ENCODE measurements around the gene AUTS2. TPM values are rescaled to one million over a fixed set of nuclear protein-coding genes. Genes with fewer than 3 reads are reported as not detected.
A peak's percentile ranks its signal among the peaks of the same experiment; 100 is the strongest.

The AUTS2 gene
- total RNA-seq, 2 donors from 2014 or later, result 0.53 to 2.2 TPM

- no peaks in the 10 kb centered on the region for H3K36me3 Mint-ChIP-seq
- DNase-seq (ENCODE audit: low spot score in 2 of 2), result no peak
- ATAC-seq, result no peak
- no peak overlapping the region for H3K27ac Mint-ChIP-seq
- H3K9me3 Mint-ChIP-seq, result no peaks in the 10 kb centered on the region
Observed at GRCh38 chr7:70739646-70740210, 1141.5 kb downstream of the AUTS2 start.

GRCh38 chr7:70741666-70742065 is 1143.4 kb downstream of the AUTS2 start:
- Mint-ChIP-seq H3K27ac (no peak overlapping the region), H3K9me3 (no peaks in the 10 kb centered on the region), H3K36me3 (no peaks in the 10 kb centered on the region)
- no peak for ATAC-seq
- no peak for DNase-seq (ENCODE audit: low spot score in 2 of 2)

GRCh38 chr7:70743531-70744325 is 1145.5 kb downstream of the AUTS2 start:
- Mint-ChIP-seq H3K27ac (no peak overlapping the region), H3K9me3 (no peaks in the 10 kb centered on the region)

DNA sequence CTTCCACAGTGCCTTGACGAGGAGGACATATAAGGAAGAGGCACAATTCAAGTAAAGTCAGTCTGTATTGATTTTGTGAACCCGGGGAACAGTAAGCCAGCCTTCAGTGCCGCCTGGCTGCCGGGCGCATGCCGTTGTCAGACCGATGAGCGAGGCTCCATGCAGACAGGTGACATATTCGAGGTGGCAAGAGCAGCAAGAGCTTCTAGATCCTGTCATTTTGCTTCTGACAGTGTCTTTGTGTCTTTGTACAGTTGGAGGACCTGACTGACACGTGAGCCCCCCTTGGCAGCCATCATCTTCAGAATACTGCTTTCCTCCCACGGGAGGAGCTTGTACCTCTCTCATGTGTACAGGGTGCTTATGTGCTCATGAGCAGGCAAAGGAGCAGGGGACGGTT is 1146.2 kb downstream of the AUTS2 start:
- DNase-seq (ENCODE audit: low spot score in 2 of 2) (no peak), ATAC-seq (no peak)
- Mint-ChIP-seq H3K27ac (peak overlapping the region in 1 of 2 donors; percentile 12), H3K9me3 (no peaks in the 10 kb centered on the region), H3K36me3 (no peaks in the 10 kb centered on the region)

More at GRCh38 chr7:70743531-70744325, 1145.5 kb downstream of the AUTS2 start:
- no peaks in the 10 kb centered on the region for H3K36me3 Mint-ChIP-seq
- DNase-seq (ENCODE audit: low spot score in 2 of 2) (no peak), ATAC-seq (no peak)

DNA sequence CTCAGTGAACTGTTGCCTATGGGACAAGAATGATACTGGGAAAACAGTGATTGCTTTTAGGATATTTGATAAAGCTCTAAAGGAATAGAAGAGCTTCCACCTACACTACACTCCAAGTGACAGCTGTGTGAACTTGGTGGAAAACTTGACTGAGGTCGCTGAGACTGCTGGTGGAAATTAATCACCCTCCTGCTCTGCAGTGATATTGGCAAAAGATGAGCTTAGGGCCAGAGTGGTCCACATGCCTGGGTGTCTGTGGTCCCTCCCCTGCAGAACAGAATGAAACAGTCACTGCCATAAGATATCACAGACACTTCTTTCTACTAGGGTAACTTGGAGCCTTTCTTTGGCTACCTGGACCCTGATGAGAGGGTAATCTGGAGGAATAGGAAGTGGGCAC is 1151.6 kb downstream of the AUTS2 start:
- no peak for ATAC-seq

DNA sequence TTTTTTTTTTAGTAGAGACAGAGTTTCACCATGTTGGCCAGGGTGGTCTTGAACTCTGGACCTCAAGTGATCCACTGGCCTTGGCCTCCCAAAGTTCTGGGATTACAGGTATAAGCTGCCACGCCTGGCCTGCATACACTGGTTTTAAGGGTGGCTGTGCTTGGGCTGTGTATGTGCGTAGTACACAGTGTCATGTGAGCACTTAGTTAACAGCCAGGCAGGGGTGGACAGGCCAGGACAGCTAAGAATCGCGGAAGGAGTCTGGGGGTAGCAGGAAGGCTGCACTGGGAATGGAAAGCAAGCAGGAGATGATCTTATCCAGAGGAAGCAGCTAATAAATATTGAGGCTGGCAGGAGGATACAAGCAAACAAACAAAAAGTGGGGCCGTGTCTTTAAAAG is 1153.6 kb downstream of the AUTS2 start:
- no peak for ATAC-seq
- no peak overlapping the region for H3K27ac Mint-ChIP-seq
- DNase-seq (ENCODE audit: low spot score in 2 of 2), result no peak
- H3K9me3 Mint-ChIP-seq, result peaks cover 0 to 10% of the 10 kb centered on the region in 2 donors
- peaks cover 0 to 4% of the 10 kb centered on the region in 2 donors for H3K36me3 Mint-ChIP-seq

More for the DNA sequence above, 1151.6 kb downstream of the AUTS2 start:
- peaks cover 0 to 10% of the 10 kb centered on the region in 2 donors for H3K9me3 Mint-ChIP-seq
- no peak overlapping the region for H3K27ac Mint-ChIP-seq
- peaks cover 0 to 3% of the 10 kb centered on the region in 2 donors for H3K36me3 Mint-ChIP-seq
- DNase-seq (ENCODE audit: low spot score in 2 of 2), result no peak

GRCh38 chr7:70752794-70753241 is 1154.5 kb downstream of the AUTS2 start:
- DNase-seq (ENCODE audit: low spot score in 2 of 2) (no peak), ATAC-seq (no peak)
- Mint-ChIP-seq H3K9me3 (peaks cover 0 to 10% of the 10 kb centered on the region in 2 donors), H3K36me3 (peaks cover 0 to 4% of the 10 kb centered on the region in 2 donors), H3K27ac (no peak overlapping the region)

GRCh38 chr7:70756789-70757188 is 1158.5 kb downstream of the AUTS2 start:
- Mint-ChIP-seq H3K27ac (no peak overlapping the region), H3K9me3 (peaks cover 0 to 3% of the 10 kb centered on the region in 2 donors), H3K36me3 (peaks cover 0 to 4% of the 10 kb centered on the region in 2 donors)
- DNase-seq (ENCODE audit: low spot score in 2 of 2), result no peak
- ATAC-seq, result no peak

GRCh38 chr7:70758646-70759045 is 1160.4 kb downstream of the AUTS2 start:
- ATAC-seq (no peak), DNase-seq (ENCODE audit: low spot score in 2 of 2) (no peak)
- Mint-ChIP-seq H3K27ac (no peak overlapping the region), H3K36me3 (peaks cover 0 to 4% of the 10 kb centered on the region in 2 donors), H3K9me3 (no peaks in the 10 kb centered on the region)

DNA sequence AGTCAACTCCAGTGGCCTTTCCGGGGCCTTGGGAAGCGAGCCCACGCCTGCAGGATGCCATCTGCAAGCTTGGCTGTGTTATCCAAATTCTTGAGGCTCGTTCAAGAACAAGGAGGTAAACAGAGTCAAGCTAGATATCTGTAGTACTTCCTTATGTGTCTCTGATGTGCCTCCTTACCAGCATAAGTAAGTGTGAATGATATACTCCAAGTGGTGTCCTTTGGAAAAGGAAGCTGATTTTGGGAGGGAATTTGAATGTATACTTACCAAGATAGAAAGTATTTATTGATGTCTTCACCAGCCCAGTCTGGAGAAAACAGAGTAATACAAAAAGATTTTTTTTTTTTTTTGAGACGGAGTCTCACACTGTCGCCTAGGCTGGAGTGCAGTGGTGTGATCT is 1161.4 kb downstream of the AUTS2 start:
- no peak overlapping the region for H3K27ac Mint-ChIP-seq
- no peak for ATAC-seq
- H3K36me3 Mint-ChIP-seq, result peaks cover 0 to 2% of the 10 kb centered on the region in 2 donors
- DNase-seq (ENCODE audit: low spot score in 2 of 2), result no peak
- no peaks in the 10 kb centered on the region for H3K9me3 Mint-ChIP-seq

DNA sequence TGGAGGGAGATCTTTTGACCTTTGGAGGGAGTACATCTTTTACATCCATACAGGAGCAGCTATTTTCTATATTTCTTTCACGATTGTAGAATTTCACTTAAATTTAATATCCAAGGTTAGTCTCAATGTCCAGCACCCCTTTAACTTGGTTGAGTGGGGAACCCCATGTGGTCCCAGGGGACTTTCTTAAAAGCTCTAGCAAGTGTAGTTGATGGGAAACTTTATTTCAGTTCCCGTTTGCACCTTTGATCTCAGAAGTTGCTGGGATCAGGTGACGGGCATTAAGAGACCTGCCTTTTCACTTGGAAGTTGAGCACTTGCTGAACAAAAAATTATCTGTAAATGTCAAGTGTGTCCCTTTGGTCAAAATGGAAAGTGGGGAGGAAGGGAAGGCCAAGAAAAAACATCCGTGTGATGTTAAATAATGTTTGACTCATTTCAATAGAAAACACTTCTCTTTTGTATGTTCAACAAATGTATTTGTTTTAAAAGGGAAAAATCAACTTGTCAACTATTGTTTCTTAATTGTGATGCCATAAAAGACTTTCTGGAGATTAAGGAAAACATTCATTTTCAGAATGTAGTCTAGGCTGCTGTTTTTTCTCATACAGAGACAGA is 1163.5 kb downstream of the AUTS2 start:
- no peak for ATAC-seq
- H3K36me3 Mint-ChIP-seq, result peaks cover 0 to 4% of the 10 kb centered on the region in 2 donors

GRCh38 chr7:70762696-70763095 is 1164.4 kb downstream of the AUTS2 start:
- peaks cover 0 to 4% of the 10 kb centered on the region in 2 donors for H3K36me3 Mint-ChIP-seq

More for the DNA sequence above, 1163.5 kb downstream of the AUTS2 start:
- no peak for DNase-seq (ENCODE audit: low spot score in 2 of 2)
- Mint-ChIP-seq H3K27ac (no peak overlapping the region), H3K9me3 (no peaks in the 10 kb centered on the region)

GRCh38 chr7:70763961-70764691 is 1165.9 kb downstream of the AUTS2 start:
- no peak for DNase-seq (ENCODE audit: low spot score in 2 of 2)

More at GRCh38 chr7:70762696-70763095, 1164.4 kb downstream of the AUTS2 start:
- ATAC-seq, result no peak
- Mint-ChIP-seq H3K9me3 (no peaks in the 10 kb centered on the region), H3K27ac (no peak overlapping the region)
- no peak for DNase-seq (ENCODE audit: low spot score in 2 of 2)

GRCh38 chr7:70764701-70765208 is 1166.5 kb downstream of the AUTS2 start:
- ATAC-seq (no peak), DNase-seq (ENCODE audit: low spot score in 2 of 2) (no peak)
- H3K27ac Mint-ChIP-seq, result no peak overlapping the region
- no peaks in the 10 kb centered on the region for H3K9me3 Mint-ChIP-seq
- H3K36me3 Mint-ChIP-seq, result peaks cover 0 to 4% of the 10 kb centered on the region in 2 donors

More at GRCh38 chr7:70763961-70764691, 1165.9 kb downstream of the AUTS2 start:
- ATAC-seq, result peak; percentile 32 to 59
- Mint-ChIP-seq H3K9me3 (no peaks in the 10 kb centered on the region), H3K27ac (no peak overlapping the region), H3K36me3 (peaks cover 0 to 4% of the 10 kb centered on the region in 2 donors)

DNA sequence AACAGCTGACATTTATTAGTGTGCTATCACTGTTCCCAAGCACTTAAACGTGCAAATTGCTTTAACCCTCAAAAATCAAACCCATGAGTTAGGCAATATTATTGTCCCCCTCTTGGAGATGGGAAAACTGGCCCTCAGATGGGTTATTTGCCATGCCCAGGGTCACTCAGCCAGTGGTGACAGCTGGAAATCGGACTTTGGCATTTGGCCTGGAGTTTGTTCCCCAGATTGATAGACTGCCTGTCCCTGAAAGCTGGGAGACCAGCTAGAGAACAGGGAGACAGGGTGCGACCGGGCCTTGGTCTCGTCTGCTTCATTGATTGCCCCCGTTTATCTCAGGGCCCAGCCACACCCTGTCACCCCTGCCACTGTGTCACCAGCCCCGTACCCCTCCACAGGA is 1167.4 kb downstream of the AUTS2 start:
- no peak overlapping the region for H3K27ac Mint-ChIP-seq
- no peaks in the 10 kb centered on the region for H3K9me3 Mint-ChIP-seq
- DNase-seq (ENCODE audit: low spot score in 2 of 2) (no peak), ATAC-seq (no peak)
- H3K36me3 Mint-ChIP-seq, result peaks cover 0 to 4% of the 10 kb centered on the region in 2 donors

- Mint-ChIP-seq H3K36me3 (peaks cover 0 to 4% of the 10 kb centered on the region in 2 donors), H3K9me3 (no peaks in the 10 kb centered on the region)
- ATAC-seq, result no peak
Observed at GRCh38 chr7:70766109-70766508, 1167.8 kb downstream of the AUTS2 start.

More at GRCh38 chr7:70766109-70766508, 1167.8 kb downstream of the AUTS2 start:
- no peak for DNase-seq (ENCODE audit: low spot score in 2 of 2)
- no peak overlapping the region for H3K27ac Mint-ChIP-seq

Data from activated naive CD4-positive, alpha-beta T cell treated with anti-CD3 and anti-CD28 coated beads, Interleukin-2, amount 50 U/mL, for 72 hours (primary cell).